Epithelial cell of proximal tubule (primary cell): ENCODE measurements around the gene LGALS7. TPM values are rescaled to one million over a fixed set of nuclear protein-coding genes. Genes with fewer than 3 reads are reported as not detected.
"Not testable (repeated sequence)": the region's sequence is repeated elsewhere in the genome, so short reads cannot be mapped to it uniquely, and the experiment has no call there.

Source experiments
- DNase-seq: peaks from one replicate; pipeline ENCODE4 v3.0.0-alpha.2; 2011; ENCODE audit warnings: low read depth
- H3K4me3 ChIP-seq: 2 replicates; pipeline ENCODE4 v1.5.1; 2011; ENCODE audit warnings: low read depth, mild to moderate bottlenecking, low read length
- CTCF ChIP-seq: conservative IDR thresholded peaks from 2 replicates; pipeline ENCODE4 v1.5.1; 2012; ENCODE audit warnings: low read depth, mild to moderate bottlenecking, low read length
- total RNA-seq: library from RNA; depleted of rRNA; stranded (reverse); fragments of >200 nt; gene quantifications from 2 replicates; pipeline ENCODE4 v1.2.3, GENCODE V29; 2015

Gene LGALS7
- total RNA-seq, 1 donor from 2014 or later: not detected

- H3K4me3 ChIP-seq: no peak overlapping the region
- no peak for DNase-seq
- TF ChIP-seq CTCF: no peak
Observed at GRCh38 chr19:38786572-38787265, 13.4 kb upstream of the LGALS7 start.

- H3K4me3 ChIP-seq, DNase-seq: not testable (repeated sequence)
Observed at GRCh38 chr19:38786061-38786460, 12.7 kb upstream of the LGALS7 start.

- TF ChIP-seq CTCF: no peak
- H3K4me3 ChIP-seq: no peak overlapping the region
- DNase-seq: no peak
Observed at GRCh38 chr19:38785187-38785699, 11.9 kb upstream of the LGALS7 start.

- no peak overlapping the region for H3K4me3 ChIP-seq
- DNase-seq: no peak
- no peak for TF ChIP-seq CTCF
Observed at GRCh38 chr19:38784224-38784623, 10.9 kb upstream of the LGALS7 start.

GRCh38 chr19:38782212-38782611 lies 8.9 kb upstream of the LGALS7 start:
- not testable (repeated sequence) for DNase-seq, H3K4me3 ChIP-seq

GRCh38 chr19:38781058-38781457 lies 7.7 kb upstream of the LGALS7 start:
- no peak overlapping the region for H3K4me3 ChIP-seq
- DNase-seq: no peak
- no peak for TF ChIP-seq CTCF

- no peak overlapping the region for H3K4me3 ChIP-seq
- no peak for DNase-seq
- TF ChIP-seq CTCF: no peak
Observed at GRCh38 chr19:38780443-38780842, 7.1 kb upstream of the LGALS7 start.

GRCh38 chr19:38778733-38779132 lies 5.4 kb upstream of the LGALS7 start:
- TF ChIP-seq CTCF: no peak
- no peak for DNase-seq
- H3K4me3 ChIP-seq: no peak overlapping the region
